Activated T-helper 1 cell treated with anti-CD3 and anti-CD28 coated beads, Interleukin-2, amount 50 U/mL, for 16 hours (primary cell): Measurements from ENCODE around the gene ATE1.
A peak's percentile ranks its signal among the peaks of the same experiment; 100 is the strongest.
"Not testable (repeated sequence)": the region's sequence is repeated elsewhere in the genome, so short reads cannot be mapped to it uniquely, and the experiment has no call there.

ENCODE experiments used
- DNase-seq, 2 donors: peaks; one replicate each; pipeline ENCODE4 v3.0.0-alpha.2; 2020; ENCODE audit warnings: low read depth in 1 of 2, low spot score in 1 of 2

The ATE1 gene

DNA sequence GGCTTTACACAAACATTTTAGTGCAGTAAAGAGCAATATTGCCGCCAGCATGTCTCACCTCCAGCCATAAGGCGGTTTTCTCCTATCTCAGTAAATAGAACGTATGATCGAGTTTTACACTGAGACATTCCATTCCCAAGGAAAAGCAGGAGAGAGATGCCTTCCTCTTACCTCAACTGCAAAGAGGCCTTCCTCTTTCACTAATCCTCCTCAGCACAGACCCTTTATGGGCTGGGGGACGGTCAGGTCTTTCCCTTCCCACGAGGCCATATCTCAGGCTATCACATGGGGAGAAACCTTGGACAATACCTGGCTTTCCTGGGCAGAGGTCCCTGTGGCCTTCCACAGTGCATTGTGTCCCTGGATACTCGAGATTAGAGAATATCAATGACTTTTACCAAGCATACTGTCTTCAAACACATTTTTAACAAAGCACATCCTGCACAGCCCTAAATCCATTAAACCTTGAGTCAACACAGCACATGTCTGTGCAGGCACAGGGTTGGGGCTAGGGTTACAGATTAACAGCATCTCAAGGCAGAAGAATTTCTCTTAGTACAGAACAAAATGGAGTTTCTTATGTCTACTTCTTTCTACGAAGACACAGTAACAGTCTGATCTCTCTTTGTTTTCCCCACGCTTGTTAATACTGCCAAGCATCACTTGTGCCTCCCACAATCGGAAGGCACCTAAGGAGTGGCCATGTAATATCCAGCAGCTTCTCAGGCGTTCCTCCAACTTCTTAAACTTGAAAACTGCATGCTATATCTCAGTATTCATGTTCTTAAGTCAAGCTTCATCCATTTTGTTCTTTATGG is 2.6 kb upstream of the ATE1 start:
- not testable (repeated sequence) for DNase-seq

DNA sequence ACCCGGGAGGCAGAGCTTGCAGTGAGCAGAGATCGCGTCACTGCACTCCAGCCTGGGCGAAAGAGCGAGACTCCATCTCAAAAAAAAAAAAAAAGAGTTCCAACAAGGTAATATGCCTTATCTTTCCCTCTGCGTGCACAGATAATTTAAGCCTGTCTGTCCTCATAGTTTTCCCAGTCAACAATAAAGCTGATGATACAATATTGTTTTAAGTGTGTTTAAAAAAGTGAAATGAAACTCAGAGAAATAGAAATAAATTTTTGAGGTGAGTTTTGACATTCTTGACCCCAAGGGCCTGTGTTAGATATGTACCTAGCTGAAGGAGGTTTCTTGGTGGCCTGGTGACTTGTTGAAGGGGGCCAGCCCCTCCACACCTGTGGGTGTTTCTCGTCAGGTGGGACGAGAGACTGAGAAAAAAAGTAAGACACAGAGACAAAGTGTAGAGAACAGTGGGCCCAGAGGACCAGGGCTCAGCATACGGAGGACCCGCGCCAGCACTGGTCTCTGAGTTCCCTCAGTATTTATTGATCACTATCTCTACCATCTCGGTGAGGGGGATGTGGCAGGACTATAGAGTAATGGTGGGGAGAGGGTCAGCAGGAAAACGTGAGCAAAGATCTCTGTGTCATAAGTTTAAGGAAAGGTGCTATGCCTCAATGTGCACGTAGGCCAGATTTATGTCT is 1.9 kb upstream of the ATE1 start:
- not testable (repeated sequence) for DNase-seq

DNA sequence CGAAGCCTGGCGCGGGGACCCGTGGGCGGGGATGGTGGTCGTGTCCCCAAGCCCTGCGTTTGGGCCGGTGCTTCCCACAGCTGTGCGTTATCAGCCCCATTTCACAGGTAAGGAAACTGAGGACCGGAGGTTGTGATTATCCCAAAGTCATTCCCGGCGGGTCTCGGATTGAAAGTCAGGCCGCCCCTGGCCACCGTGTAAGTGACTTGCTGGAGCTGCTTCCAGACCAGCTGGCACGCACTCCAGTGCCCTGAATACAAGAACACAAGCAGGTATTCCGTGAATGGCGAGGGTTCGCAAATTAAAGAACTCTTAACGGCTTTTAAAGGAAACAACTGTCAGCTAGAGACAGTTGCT is 675 bp upstream of the ATE1 start:
- no peak for DNase-seq

DNA sequence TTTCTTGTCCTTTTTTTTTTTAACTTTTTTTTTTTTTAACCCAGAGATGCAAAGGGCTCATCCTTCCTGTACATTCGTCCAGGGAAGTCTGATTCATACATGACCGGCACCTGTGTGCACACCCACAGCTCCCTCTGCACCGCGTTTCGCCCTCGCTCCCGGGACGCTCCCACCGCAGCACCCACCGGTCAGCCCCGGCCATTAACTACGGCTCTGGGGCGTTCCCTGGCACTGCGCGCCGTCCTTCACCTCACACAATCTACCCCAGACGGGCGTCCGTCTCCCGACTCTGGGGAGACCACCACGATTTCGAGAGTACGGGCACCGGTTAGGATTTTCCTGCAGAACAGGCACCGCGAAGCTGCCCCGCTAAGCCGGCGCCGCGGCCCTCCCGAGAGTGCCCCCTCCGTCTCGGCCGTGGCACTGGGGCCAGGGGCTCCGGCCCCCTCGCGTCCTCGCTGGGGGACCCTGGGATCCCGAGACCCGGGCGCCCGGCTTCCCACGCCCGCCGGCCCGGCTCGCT is 452 bp downstream of the ATE1 start:
- DNase-seq = peak in 1 of 2 donors; percentile 1

DNA sequence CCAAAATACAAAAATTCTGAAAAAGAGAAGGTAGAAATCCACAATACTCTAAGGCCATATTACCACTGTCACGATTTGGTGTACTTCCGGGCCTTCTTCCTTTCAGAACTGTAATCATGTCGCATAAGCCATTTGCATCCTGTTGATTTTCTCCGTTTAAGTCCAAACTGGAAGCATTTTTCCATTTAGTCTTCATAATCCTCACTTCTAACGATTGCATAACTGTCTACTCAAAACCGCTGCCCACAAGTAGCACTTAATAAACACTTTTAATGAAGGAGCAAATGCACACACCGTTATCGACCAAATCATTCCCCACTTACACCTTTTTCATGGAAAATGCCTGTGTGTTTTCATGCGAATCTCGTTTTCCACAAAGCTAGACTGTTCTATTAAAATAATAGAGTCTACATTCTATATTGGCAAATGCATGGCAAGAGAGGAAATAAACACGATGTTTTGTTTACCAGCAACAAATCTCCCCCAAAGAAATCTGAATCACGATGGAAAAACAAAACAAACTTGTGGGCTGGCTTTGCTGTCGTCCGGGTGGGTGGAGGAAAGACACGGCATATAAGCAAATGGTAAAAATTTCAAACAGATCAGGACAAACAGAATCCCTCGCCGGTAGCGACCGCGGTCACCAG is 1.0 kb downstream of the ATE1 start:
- no peak for DNase-seq

DNA sequence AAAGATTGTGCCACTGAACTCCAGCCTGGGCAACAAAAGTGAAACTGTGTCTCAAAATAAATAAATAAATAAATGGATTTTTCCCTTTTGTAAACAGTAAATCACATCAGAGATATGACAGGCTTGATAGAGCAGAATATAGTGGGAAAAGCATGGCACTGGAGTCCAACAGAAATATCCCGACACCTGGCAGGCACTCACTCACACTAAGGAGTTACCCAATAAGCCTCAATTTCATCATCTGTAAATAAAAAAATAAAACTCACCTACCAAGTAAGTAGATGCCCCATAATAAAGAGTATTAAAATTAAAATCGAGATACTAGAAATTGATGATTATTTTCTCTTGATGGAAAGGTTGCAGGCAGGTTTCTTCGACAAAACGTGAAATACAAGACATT is 1.7 kb downstream of the ATE1 start:
- DNase-seq = no peak

DNA sequence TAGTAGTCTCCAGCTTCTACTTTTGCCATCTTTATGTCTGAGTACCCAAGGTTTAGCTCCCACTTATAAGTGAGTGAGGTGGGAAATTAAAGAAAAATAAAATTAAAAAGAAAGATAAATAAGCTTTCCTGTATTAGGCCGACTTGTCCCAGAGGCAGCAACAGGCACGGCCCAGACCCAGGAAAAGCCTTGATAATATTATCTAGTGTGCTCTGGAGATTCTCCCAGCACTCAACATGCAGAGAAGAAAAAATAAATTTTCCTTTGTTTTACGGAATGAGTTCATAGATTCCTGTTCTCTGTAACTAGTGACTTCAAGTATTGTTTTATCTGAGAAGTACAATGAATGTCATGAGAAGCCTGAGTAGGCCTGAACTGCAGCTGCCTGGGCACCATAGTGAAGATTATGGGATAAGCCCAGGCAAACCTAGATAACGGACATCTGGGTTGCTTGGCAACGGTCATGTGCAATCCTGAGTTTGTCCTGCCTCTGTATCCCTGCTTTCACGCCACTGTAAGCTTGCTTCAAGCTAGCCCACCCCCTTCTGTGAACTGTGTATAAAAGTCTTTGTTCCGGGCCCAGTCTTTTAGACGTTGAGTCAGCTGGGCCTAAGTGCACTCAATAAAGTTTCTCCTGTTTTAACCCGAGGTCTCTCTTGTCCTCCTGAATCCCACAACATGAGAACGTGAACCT is 6.4 kb downstream of the ATE1 start:
- no peak for DNase-seq

DNA sequence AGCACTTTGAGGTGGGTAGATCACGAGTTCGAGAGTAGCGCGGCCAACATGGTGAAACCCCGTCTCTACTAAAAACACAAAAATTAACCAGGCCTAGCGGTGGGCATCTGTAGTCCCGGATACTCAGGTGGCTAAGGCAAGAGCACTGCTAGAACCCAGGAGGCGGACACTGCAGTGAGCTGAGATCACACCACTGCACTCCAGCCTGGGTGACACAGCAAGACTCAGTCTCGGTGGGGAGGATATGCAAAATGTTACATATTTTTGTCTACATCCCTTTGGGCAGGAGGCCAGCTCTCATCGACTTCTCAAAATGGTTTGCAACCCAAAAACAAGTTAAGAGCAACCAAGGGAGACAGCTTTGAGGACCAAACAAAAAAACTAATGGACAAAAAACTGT is 8.2 kb downstream of the ATE1 start:
- DNase-seq = no peak

DNA sequence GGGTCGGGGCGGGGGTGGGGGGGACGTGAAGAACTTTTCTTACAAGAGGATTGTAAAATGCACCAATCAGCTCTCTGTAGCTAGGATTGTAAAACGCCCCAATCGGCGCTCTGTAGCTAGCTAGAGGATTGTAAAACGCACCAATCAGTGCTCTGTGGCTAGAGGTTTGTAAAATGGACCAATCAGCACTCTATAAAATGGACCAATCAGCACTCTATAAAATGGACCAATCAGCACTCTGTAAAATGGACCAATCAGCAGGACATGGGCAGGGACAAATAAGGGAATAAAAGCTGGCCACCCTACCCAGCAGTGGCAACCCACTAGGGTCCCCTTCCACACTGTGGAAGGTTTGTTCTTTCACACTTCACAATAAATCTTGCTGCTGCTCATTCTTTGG is 9.0 kb downstream of the ATE1 start:
- DNase-seq = not testable (repeated sequence)

DNA sequence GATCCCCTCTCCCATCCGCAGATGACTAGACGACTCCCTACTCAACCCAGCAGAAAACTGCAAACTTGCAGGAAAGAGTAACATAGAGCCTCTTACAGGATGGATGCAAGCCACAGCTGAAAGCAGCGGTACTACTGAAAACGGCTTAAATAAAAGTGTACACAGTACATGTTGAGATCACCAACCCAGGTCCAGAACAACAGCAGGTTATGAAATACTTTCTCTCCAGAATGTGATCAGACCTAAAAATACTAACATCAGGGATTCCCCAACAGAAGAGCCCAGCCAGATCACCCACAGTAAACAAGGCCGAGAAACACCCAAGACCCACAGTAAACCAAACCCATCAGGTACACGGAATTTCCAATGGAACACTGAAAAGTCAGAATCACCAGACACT is 13.2 kb downstream of the ATE1 start:
- DNase-seq = no peak

DNA sequence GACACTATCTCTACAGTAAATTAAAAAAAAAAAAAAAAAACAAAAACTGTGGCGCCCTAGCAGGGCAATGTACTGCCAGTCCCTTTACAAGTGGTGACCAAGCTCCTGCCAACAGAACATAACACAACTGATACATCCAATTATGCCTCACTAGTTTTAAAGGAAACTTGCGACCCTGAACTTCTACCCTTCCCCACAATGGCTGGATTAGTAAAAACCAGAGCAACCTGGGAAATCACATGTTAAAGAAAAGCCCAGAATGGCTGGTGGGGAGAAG is 16.5 kb downstream of the ATE1 start:
- DNase-seq = no peak

DNA sequence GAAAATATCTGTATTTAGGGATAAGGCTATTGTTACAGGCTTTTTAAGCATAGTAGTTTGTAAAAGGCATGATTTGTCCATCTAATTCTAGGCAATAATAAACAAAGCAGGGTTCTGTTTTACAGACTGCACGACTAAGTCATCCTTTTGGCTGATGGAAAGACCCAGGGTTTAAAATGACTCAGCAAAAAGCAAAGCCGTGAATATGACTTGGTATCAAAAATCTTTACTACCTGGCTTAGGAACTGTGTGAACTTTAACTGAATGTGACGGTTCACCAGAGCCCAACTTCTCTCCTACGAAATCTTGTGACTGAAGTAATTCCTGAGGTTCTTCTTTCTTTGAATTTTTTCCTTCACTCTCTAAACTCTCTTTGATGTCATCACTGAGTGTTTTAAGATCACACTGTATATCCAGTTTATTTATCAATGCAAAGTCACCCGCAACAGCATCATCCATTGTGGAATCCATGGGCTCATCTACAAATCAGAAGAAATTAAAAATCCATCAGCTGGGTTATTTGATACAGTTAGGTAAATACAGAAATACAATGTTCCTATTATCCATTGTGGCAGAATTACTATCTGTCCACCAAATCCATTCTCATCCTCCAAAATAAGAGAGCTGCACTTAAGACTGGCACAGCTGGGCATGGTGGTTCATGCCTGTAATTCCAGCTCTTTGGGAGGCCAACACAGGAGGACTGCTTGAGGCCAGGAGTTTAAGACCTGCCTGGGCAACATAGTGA is 17.0 kb downstream of the ATE1 start:
- no peak for DNase-seq

DNA sequence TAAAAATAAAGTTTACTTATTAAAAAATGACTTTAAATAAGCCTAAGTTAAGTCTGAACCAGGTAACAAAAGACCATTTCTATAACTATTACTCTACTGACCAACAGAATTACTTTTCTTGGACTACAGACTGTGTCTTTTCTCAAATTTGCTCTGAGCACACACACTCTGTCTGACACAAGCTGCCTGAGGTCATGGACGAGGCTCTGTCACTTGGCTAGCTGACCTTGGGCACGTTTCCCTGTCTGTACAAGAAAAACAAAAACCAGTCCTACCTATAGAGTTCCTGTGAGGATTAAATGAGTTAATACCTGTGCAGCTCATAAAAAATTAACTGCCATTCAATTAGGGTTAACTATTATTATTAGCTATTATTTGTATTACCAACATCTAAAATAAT is 22.9 kb downstream of the ATE1 start:
- DNase-seq = no peak

DNA sequence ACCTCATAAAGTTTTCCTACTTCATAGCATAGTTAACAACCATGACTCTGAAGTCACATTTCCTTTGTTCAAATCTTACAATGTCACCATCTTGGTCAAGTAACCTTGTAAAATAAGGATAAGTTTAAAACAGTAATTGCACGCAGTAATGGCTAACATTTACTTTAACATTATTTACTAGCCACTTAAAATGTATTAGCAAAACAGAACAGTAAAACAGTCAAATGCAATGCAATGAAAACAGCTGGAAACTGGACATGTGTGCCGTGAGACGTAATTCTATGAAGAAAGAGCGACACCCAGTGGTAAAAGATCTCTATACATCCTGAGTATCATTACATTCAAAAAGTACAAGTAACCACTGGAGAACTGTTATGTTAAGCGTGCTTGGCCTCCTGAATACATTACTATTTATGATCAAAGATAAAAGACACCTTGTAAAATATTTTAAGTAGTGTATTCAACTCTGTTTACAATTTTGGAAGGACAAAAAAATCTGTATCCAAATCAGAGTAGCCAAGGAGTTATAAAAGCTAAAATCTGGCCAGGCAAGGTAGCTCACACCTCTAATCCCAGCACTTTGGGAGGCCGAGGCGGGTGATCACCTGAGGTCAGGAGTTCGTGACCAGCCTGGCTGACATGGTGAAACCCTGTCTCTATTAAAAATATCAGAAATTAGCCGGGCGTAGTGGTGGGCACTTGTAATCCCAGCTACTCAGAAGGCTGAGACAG is 27.2 kb downstream of the ATE1 start:
- DNase-seq = no peak

DNA sequence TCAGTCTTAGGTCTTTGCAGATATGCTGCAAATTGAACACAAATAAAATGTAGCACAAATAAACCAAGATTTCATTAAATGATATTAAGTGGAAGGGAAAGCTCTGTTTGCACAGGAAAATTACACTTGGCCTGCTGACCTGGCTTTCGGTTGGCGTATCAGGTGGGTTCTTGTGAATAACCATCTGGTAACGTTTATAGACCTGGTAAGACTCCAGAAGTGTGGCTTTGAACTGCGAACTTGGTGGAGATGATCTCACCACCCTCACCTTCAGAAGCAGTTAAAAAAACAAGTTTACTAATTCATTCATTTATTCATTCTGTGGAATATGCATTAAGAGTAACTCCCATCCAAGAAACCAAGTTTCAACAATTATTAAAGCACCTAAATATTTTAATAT is 28.1 kb downstream of the ATE1 start:
- no peak for DNase-seq

DNA sequence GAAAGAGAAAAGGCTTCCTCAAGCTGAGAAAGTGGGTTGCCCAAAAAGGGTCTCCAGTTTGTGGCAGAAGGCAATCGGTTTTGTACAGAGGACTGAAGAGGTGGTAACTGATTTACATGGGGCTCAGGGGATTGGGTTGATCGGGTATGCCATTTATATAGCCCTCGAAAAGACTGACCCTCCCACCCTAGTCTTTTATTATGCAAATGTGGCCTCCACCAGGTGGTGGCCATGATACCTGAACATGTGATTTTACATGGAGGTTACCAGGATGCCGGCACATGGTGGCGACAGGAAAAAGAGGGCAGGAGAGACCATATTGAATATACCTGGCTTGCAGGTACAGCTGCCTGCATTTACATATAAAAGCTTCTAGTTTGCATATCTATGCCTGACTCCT is 36.7 kb downstream of the ATE1 start:
- no peak for DNase-seq

DNA sequence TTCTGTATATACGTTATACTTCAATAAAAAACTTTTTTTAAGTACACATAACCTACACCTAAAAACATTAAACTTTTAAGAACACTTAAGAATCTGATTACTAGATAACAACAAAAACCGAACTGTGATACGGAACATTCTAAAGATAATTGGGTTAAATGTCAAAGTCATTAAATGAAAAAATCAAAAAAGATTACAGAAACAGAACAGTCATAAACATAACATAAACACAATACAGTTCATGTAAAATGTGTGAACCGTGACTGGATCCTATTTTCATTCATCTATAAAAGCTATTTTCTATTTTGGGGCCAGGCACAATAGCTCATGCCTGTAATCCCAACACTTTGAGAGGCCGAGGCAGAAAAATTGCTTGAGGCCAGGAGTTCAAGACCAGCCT is 38.6 kb downstream of the ATE1 start:
- DNase-seq = no peak

DNA sequence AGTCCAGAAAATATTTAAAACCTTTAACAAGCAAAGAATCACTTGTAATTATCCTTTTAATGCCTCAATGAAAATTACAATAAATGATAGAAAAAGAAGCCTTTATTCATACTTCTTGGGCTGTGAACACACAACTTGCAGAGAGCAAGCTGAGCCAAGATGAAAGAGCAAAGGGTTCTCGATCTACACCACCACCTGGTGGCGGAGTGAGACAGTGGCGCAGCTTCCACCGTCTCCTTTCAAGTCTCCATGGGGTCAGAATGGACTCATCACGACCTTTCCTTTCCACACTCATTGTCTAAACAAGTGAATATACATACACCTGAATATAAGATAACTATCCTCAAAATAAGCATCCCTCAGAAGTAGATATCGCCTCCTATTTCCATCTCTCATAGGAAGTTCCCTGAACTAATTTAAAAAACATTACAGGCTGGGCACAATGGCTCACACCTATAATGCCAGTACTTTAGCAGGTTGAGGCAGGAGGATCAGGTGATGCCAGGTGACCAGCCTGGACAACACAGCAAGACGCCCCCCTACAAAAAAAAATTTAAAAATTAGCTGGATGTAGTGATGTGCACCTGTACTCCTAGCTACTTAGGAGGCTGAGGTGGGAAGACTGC is 40.7 kb downstream of the ATE1 start:
- peak in 1 of 2 donors; percentile 1 for DNase-seq

DNA sequence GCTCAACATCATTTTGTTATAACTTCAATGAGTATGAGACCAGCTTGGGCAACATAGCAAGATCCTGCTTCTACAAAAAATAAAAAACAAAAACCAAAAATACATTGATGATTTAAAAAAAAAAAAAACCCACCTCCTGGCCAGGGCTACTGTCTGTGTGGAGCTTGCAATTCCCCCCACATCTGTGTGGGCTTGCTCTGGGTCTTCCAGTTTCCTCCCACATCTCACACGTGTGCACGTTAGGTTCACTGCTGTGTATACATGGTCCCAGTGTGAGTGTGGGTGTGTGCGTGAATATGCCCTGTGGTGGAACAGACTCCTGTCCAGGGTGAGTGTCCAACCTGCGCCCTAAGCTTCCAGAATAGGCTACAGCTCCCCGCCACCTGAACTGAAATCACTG is 41.6 kb downstream of the ATE1 start:
- no peak for DNase-seq

DNA sequence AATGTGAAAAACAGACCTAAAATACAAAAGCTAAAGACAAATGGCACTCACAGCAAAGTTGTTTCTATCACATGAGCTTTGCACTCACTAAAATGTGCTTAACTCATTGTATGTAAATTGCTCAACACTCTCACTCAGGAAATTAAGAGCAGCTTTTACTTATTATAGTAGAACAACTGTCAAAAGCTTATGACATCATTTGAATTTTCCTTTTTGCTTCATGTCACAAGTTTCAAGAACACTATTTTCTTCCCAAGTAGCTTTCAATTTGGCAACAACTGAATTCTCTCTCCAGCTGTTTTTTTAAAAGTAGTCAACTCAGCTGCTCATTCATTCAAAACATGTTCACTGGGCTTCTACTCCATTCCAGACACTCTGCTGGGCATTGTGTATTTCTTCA is 46.9 kb downstream of the ATE1 start:
- DNase-seq = no peak
